HG02798 (cell line): ENCODE measurements around the gene PLEKHH1.

Experiments
- ATAC-seq: cut with Tn5 transposase; IDR thresholded peaks from one replicate; pipeline ENCODE4 v1.9.1; 2021; ENCODE audit warnings: mild to moderate bottlenecking; ENCODE audit not compliant: unreplicated experiment, poor library complexity

PLEKHH1 gene

GRCh38 chr14:67532998-67533753 lies at the start of gene PLEKHH1:
PLEKHH1 (plus strand) TSS chr14:67533290; CDS start chr14:67541868, 8,578 bp downstream.
- peak; percentile 79 for ATAC-seq

- ATAC-seq, result no peak
Measured at GRCh38 chr14:67483579-67484285, 49.4 kb upstream of the PLEKHH1 start.

DNA sequence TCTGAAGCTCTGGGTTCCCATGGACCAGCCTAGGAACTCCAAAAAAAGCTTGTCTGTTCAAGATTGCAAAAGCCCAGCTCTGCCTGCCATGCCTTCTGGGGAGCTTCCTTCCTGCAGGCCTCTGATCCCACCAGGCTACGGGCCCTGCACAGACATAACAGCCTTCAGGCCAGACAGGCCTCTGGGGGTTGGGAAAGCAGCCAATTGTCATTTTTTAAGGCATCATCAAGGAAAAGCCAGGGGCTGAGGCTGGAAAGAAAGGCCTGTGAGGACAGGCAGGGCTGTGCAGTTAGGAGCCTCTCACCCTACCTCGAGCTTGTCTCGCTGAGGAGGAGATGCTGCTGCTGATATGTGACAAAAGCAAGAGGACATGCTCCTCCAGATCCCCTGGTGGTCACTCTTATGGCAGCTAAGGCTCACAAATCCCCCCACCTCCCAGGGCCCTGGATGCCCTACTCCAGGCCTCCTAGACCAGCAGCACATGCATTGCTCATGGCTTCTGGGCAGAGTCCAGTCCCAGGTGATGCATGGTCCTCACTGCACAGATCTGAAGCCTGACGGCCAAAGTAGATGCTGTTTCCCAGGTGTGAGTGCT lies 47.5 kb upstream of the PLEKHH1 start:
- no peak for ATAC-seq

GRCh38 chr14:67486890-67487289 lies 46.2 kb upstream of the PLEKHH1 start:
- no peak for ATAC-seq

DNA sequence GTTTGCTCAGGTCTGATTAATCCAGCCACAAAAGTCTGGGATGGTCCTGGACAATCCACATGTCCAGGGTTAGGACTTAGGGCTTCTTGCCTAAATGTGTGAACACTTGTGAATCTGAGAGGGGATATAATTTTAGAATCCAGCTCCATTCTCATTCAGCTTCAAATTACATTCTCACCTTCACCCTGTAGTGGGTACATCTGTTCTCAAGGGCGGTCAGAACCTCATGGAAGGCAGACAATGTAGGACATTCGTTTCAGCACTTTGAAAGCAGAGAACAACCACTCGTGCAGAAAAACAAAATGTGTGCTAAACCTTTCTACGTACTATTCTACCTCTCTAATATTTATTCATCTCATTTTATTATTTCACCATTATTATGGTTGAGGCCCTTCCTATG lies 45.8 kb upstream of the PLEKHH1 start:
- no peak for ATAC-seq

DNA sequence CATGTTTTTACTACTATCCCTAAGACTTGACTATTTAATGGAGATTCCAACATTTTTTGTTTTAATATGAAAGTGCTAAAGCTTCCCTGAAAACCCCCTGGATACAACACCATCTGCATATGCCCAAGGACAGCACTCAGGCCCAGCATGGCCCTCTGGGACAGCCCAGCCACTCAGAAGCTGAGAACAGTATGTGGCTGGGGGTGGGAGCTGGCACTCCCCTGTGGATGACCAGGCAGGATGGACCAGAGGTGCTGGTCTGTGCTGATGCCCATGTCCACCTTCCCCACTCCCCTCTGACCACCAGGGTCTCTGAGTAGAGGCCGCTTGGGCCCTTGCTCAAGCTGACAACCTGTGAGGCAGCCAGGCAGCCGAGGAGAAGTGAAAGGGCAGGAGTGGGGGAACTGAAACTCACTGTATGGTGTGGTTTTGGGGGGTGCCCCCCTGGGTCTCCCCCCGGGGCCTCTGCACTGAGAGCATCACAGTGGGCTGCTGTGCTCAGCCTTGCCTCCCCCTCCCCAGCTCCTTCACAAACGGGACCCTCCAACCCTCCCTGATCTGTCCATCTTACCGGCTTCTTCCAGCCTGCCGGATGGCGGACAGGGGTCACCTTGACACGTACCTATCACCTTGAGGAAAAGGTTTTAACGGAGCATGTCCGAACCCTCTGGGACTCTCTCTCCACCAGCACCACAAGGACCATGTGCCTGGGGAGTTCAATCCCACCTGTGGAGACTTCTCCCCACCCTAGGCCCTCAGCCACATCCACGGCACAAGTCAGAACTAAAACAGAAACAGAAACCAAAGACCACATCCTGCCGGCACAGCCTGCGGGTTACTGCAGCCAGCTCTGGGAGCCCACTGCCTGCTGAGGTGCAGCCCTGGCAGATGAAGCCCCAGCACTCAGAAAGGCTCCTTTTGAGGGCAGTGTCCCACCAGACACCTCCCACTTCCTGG lies 44.9 kb upstream of the PLEKHH1 start, which contains the start of gene TMEM229B:
TSS of gene TMEM229B (minus strand) at position 785 of the 957 bp plus-strand sequence. CDS start 14,798 bp downstream, outside the sequence.
- ATAC-seq, result peak; percentile 95

- ATAC-seq, result no peak
Measured at GRCh38 chr14:67490196-67490595, 42.9 kb upstream of the PLEKHH1 start.

- no peak for ATAC-seq
Measured at GRCh38 chr14:67491285-67491684, 41.8 kb upstream of the PLEKHH1 start.

DNA sequence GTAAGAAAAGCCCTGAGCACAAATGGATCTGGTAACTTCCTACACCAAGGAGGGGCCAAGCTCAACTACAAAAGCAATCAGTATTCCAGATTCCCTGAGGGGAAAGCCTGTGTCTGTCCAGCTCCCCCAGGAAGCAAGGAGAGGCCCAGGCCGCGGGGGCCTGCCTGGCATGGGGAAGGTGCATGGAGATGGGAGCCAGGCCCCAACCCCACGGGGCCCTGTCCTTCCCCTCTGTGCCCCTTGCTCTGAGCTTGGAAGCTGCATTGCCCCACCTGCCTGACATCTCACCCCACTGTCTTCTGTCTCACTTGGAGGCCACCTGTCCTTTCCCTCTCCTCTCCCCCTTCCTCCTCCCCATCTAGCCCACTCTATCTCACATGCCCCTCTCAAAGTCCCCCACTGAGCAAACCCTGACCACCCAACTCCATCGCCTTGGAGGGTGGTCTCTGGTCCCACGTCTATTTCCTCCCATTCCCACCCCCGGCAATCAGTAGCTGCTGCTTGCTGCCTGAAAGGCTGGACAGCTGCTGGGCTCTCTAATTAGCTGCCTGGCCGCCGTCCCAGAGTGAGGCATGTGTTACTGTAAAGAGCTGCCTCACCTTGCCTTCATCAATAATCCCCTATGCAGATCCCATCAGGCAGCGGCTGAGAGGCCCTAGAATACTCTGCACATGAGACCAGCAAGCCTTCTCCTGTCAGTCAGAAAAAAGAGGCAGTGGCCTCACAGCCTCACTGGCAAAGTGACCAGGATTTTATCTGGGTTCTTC lies 41.2 kb upstream of the PLEKHH1 start:
- ATAC-seq, result no peak

GRCh38 chr14:67492538-67492937 lies 40.6 kb upstream of the PLEKHH1 start:
- ATAC-seq, result no peak

DNA sequence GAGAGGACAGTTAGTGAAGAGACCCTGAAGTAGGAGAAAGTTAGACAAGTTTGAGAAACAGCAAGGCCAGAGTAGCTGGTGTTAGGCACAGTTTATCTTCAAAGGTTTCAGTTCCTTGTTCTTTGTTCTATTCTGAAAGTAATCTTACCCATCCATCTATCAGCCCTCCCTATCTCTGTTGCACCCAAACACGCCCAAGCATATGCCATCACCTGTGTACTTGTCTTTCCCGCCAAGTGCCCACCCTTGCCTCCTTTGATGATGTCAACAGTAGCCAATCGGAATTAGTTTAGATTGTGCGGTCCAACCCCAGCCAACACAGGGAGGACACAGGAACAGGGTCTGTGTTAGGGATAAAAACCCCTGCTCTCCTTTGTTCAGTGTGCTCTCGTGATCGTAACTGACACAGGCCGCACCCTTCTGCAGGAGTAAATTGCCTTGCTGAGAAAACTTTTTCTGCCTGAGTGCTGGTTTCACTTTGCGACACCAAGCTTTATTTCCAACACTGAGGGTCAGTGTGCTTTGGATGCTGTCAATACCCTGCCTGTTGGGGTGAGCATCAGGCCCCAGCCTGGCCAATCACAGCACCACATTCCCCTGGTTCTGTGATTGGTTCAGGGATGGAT lies 39.9 kb upstream of the PLEKHH1 start:
- peak; percentile 20 for ATAC-seq

DNA sequence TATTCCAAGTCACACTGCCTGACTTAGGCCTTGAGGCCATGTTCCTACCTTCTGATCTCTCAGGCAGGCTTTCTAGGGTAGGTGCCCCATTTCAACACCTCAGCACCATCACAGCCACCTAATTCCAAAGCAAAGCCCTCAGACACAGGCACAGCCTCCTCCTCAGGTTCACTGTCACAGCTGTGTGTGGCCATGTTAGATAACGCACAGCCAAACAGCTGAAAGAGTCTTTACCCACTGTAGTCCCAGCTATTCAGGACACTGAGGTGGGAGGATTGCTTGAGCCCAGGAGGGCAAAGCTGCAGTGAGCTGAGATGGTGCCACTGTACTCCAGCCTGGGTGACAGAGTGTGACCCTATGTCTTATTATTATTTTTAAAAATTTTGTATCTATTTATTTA lies 37.3 kb upstream of the PLEKHH1 start:
- no peak for ATAC-seq

DNA sequence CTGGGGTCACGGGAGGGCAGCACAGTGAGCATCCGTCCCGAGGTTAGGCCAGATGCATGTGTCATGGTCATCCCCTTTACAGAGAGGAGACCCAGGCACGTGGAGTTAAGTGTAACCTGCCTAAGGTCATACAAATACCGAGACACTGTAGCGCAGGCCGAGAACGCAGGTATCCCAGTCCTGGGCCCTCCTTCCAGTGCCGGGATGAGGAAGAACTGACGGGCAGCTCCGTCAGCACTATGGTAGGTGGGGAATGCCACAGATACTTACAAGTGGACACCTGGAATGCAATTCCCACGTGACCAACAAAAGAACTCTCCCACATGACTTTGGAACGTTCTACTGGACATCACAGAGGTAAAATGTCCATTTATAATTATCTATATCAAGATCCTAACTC lies 35.9 kb upstream of the PLEKHH1 start:
- ATAC-seq, result no peak

DNA sequence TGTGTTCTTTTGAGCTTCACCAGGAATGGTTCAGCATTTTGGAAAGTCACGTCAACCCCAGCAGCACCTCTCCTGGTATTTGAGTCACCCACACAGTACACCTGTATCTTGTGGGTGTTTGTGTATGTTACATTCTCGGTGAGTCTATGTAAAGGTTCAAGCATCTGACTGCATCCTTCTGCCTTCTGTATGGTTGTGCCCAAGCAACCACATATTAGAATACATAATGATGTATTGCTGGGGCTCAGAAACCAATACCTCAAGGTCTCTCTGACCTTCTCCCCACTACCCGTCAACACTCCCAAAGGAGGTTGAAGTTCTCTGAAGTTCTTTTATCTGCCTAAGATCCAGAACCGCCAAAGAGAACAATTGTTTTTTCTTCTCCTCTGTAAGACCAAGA lies 35.4 kb upstream of the PLEKHH1 start:
- no peak for ATAC-seq

- no peak for ATAC-seq
Measured at GRCh38 chr14:67500981-67501380, 32.1 kb upstream of the PLEKHH1 start.

GRCh38 chr14:67501670-67502069 lies 31.4 kb upstream of the PLEKHH1 start:
- ATAC-seq, result no peak

DNA sequence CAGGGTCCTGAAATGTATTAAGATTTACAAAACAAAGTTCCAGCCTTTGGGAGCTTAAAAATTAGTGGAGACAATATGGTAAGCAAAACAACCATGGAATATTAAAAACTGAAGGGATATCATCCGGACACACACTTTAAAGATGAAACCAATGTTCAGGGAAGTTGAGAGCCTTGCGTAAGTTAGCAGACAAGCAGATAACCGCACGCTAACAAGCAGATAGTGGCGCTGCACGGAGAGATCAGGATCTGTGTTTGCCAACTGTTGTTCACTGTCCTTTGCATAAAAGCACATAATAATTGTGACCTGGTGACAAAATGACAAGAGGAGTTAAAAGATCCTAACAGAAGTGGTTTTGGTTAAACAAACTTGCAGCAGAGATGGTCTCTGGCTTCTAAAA lies 30.2 kb upstream of the PLEKHH1 start:
- ATAC-seq, result no peak

GRCh38 chr14:67503331-67503730 lies 29.8 kb upstream of the PLEKHH1 start:
- ATAC-seq, result no peak

DNA sequence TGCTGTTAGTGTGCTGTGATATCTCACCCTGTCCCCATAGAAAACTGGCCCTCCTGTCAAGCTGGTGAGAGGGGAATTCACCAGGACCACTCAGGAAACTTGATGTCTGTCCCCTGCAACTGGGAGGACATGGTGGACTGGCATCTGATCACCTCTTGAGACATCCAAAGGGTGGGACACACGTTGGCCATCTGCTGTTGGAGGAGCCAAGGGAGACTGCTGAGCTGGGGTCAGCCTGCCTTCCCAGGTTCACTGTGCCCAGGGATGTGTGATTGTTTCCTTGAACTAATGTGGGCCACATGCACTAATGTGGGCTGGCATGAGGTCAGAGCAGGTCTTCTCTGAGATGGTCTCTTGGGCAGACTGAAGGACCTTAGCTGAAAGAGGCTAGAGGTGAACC lies 27.8 kb upstream of the PLEKHH1 start:
- no peak for ATAC-seq
